Activated T-cell treated with anti-CD3 and anti-CD28 coated beads for 4 hours (primary cell): Measurements from ENCODE around the gene ANO3.
"Not testable (repeated sequence)": the region's sequence is repeated elsewhere in the genome, so short reads cannot be mapped to it uniquely, and the experiment has no call there.

Experiments
- DNase-seq: peaks from one replicate; pipeline ENCODE4 v3.0.0-alpha.2; 2020

ANO3 gene

DNA sequence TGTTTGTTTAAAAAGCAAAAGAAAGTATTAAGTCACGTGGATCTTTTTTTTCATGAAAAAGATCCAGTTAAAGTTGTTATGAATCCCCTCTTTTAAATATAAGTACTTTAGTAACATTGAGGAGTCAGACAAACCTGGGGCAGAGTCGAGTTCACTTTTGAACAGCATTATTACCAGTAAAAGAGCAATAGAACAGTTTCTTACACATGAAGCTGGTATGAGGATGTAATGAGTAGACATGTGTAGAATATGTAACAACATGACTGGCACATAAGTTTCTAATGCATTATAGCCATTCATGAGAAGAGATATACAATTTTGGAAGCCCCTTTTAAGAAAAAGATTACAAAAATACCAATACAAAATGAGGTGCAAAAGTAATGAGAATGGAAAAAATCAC, 247.8 kb downstream of the ANO3 start:
- DNase-seq = no peak

DNA sequence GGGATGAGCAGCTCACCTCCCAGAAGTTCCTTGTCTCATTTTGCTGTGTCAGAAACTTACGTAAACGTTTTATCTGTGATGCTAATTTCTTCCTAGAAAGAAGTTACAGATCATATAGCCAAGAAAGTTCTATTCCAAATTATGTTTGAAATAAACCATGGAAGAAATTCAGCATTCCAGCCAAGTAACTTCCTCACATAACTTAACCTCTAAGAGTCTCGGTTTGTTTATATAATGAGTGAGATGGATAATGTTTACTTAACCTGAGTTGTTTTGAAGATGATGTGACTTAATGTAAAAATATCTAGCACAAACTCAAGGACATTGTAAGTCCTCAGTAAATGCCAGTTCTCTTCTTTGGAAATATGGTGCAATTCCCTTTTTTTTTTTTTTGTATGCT, 249.0 kb downstream of the ANO3 start:
- no peak for DNase-seq

DNA sequence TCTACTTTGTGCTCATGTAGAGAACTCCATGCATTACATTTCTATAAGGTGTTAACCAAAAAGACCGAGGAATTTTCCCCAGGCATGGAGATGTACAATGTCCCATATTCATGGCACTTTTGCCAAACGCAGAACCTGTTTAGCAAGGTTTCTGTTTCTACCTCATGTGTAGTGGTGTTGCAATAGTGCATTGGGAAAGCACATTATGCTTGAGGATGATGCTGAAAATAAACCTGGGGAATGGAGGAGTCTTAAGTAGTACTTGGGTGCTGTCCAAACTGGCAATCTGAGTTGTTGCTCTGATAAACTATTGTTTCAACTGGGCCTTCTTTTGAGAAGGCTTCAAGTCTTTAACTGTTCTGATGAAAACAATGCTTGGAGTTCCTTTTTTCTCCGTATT, 251.6 kb downstream of the ANO3 start:
- DNase-seq = no peak

DNA sequence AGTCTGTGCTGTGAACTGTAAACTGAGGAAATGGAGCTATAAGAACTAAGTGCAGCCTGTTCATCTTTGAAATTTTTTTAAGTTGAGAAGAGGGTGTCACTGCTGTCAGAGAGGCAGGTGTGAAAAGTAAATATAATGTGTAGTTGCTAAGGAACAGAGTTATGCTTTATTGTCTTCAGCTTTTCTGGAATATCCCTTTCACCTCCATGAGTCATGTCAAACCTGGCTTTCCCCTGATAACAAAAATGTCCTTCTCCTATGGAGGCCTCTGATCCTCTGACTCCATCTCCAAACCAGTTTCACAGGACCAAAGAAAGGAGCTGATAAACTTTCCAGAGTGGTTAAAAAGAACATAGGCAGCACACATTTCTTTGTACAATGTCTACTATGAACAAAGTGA, 252.9 kb downstream of the ANO3 start:
- DNase-seq = no peak

DNA sequence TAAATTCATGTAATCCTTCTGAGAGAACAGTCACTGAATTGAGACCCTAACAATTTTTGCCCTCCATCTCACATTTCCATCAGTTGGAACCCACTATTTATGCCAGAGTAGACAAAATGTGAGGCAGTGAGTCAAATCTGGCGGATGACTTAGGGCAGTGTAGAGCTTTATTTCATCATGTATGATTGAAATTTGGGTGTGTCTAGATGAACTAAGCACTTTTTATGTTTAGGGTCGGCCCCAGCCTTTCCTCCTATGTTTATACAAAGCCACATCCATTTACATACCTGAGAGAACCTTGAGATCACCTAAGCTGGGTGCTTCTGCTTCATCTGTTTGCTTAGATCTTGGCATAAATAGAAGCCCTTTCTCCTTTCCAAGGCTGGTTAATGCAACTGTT, 255.1 kb downstream of the ANO3 start:
- no peak for DNase-seq

DNA sequence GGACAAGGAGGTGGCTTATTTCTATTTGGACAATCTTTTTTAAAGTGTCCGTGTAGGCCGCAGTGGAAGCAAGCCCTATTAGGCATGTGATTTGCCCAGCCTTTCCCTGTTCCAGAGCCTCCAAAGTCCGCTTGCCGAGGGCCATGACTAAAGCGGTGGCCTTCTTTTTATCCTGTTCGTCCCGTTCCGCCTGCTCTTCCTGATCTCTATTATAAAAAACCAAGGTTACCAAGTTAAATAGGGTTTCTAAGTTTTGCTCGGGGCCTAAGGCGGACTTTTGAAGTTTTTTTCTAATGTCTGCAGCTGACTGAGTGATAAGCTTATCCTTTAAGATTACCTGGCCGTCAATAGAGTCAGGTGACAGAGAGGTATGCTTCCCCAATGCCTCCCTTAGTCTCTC, 261.8 kb downstream of the ANO3 start:
- no peak for DNase-seq

DNA sequence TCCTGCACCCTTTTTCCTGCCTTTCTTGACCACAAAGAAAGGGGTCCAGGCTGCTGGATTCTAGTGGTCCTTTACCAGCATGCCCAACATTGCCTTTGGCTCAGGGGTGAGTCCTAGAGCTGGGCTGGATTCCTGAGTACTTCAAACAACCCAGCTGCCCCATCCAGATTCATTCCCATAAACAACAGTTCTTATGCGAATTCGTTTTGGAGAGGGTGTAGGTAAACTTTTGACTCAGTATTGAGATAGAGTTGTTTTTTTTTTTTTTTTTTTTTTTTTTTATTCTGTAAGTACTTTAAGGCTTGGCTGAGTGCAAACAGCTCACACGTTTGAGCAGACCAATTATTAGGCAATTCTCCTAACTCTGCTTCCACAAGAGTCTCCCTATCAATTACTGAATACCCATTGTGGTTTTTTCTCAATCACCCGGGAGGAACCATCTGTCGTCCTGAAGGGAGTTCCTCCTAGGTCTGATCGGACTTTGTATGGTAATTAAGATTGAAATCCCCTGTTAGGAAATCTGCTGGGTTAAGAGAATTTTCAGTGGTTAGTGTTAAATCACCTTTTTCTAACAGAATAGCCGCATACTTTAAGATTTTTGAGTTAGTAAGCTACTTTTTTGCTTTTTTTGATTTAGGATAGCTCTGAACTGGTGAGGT, 263.4 kb downstream of the ANO3 start:
- not testable (repeated sequence) for DNase-seq

DNA sequence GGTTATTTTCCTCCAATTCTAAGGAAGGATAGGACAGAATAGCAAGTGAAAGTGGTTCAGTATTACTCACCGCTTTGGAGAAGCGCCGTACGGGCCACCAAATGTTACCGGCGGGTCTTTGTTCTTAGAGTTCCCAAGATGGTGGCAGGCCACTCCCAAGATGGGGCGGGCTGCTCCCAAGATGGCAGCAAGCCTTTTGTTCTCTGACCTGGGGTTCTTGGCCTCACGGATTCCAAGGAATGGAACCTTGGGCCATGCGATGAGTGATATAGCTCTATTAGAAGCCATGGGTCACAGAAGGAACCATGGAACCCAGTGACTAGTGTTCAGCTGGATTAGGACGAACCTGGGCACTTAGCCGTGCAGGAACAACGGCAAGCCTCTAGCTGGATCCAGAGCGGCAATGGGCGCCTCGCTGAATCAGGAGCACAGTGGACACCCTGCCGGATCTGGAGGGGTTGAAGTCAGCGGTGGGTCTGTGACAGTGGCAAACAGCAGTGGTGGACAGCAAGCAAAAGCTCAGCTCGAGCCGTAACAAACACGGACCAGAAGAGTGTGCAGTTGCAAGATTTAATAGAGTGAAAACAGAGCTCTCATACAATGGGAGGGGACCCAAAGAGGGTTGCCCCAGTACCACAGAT, 265.2 kb downstream of the ANO3 start:
- DNase-seq = not testable (repeated sequence)

DNA sequence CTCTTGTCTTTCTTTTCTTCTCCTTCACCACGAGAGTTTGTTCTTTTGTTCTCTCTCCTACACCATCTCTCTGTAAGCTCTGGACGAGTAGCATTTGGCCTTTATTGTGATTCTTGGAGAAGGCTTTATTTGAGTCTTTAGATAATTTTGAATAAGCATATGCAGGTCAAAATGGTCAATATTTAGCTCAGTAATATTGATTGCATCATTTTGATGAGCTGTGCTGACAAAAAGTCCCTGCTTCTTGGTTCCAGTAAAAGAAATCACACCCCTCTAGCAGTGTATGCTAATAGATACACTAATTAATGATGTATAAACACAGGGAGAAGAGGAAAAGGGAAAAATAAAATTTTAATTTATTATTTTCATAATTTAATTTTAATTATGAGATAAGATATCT, 266.0 kb downstream of the ANO3 start:
- no peak for DNase-seq

DNA sequence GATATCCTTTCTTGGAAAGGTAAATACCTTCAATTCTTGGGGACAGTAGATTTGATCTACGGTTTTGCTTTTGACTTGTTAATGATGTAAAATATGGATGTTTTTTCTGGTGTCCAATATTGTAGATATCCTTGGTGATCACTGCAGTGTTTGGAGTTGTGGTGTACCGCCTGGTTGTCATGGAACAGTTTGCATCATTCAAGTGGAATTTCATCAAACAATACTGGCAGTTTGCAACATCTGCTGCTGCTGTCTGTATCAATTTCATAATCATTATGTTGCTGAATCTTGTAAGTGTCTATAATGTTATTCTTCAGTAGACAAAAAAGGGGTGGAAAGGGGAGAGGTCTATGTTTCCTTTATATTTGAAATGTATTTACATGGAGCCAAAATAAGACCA, 267.5 kb downstream of the ANO3 start:
- DNase-seq = no peak

DNA sequence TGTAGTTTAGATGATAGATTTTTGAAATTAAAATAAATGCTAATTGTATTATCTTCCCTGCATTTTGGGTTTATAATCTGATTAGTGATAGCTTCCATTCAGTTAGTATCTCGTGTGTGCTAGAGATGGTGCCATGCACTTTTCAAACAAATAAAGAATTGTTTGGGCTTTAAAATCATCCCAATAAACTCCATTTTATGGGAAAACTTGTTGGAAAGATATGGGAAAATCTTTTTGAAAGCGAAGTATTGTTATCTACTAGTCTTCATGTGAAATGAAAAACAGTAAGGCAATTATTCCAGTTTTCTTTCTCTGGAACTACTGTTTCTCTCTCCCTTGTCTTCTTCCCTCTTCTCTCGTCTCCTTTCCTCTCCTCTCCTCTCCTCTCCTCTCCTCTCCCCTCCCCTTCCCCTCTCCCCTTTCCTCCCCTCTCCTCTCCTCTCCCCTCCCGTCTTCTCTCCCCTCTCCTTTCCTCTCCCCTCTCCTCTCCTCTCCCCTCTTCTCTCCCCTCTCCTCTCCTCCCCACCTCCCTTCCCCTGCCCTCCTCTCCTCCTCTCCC, 268.0 kb downstream of the ANO3 start:
- no peak for DNase-seq

DNA sequence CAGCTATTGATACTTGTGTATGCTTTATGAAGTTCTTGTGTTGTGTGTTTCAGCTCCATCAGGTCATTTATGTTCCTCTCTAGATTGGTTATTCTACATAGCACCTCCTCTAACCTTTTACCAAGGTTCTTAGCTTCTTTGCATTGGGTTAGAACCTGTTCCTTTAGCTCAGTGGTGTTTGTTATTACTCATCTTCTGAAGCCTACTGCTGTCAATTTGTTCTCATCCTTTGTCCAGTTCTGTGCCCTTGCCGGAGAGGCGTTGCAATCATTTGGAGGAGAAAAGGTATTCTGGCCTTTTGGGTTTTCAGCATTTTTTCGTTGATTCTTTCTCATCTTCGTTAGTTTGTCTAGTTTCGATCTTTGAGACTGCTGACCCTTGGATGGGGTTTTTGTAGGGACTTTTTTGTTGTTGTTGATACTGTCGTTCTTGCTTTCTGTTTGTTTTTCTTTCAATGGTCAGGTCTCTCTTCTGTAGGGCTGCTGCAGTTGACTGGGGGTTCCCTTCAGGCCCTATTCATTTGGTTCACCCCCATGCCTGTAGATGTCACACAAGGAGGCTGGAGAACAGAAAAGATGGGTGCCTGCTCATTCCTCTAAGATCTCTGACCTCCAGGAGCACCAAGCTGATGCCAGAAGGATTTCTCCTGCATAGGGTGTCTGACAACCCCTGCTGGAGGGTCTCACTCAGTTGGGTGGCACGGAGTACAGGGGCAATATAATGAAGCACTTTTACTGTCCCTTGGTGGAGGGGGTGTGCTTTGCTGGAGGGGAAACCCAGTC, 276.0 kb downstream of the ANO3 start:
- no peak for DNase-seq

DNA sequence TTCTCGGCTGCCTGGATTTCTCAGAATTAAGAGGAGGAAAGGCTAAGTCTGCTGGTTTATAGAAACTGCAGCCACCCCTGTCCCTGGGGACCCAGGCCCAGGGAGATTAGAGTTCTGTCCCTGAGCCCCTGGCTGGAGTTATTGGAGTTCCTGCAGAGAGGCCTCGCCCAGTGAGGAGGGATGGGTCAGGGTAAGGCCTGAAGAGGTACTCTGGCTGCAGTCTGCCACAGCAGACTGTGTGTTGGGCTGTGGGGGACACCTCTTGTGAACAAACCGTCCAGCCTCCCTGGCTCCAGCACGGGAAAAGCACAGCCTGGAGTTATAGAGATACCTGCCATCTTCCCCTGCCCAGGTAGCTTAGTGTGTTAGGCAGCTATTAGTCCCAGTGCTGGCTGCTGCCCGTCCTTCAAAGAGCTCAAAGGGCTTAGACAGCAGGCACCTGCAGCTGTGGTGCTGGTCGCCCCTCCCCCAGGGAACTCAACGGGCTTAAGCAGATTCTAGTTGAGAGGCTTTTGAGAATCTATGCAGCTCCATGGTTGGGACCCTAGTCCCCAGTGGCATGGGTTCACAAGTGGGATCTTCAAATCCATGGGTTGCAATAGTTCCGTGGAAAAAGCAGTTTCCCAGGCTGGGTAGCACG, 276.7 kb downstream of the ANO3 start:
- no peak for DNase-seq

DNA sequence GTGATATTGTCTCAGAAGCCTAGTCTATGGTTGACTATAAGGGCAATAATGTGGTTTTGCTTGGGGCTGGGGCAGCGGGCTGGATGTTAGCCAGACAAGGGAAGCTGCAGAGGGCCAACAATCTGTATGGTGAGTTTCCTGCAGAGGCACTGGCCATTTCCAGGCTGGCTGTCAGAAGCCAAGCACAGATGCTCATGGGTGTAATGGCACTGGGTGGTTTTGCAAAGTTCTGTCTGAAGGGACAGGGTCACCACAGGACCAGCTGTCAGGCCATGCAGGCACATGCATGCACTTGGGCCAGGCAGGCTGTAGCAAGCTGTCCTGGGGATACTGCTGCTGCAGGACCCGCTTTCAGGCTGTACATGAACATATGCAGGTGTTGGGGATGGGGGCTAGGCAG, 281.8 kb downstream of the ANO3 start:
- DNase-seq = no peak

DNA sequence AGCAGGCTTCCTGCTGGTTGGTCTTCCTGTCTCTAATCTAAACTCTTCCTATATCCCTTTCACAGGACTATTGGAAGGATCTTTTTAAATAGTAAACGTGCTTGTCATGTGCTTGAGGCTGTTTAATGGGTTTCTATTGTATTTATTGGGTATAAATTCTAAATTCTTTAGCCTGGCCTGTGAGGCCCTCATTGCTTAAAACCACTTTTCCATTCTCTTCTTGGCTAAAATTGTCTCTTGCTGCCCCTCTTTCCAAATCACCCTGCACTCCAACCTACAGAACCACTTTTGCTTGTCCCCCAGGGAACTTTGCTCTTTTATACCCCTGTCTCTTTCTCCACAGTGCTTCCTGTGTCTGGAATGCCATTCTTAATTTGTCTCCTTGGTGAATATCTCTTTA, 286.5 kb downstream of the ANO3 start:
- no peak for DNase-seq

DNA sequence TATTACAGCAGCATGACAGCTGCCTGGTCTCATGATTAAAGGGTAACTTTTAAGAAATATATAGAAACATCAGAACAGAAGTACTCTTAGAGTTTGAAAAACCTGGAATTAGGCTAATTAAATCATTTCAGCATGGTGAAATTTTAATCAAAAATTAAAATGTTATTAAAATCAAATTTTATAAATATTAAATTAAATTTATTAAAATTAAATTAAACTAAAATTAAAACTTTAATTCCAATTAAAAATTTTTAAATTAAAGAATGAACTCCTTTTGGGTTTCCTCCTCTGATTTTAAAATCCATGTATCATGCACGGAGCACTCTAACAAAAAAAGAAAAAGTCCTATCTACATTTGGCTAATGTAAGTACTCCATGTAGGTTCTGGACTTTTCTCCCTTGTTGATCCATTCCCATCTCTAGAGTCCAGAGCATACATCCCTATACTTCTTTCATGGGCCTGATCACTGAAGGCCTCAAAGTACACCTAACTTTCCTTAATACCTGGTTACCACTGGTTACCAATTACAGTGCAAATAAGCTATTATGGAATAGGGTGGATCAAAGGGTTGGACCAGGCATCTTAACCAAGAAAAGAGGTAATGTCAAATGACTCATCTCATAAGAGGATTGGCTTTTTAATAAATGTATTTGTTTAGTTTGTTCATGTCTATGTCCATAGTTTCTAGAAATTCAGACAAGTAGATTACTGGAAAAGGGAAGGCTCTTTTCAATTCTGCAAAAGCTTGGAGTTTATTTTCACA, 288.5 kb downstream of the ANO3 start:
- no peak for DNase-seq

DNA sequence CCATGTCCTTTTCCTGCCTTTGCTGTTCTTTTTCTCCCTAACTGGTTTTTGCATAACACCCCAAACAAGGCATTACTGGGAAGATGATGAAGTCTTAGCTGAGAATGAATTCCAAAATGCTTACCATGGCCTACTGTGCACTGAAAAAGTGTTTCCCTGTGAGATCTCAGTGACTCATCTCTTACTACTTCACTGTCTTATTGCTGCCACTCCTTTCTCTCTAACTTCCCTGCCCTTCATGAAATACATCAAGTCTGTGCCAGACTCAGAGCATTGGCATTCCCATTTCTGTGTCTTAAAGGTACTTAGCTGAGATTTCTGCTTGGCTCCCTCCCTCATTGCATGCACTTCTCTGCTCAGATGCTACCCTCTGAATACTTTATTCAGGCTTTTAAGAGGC, 289.2 kb downstream of the ANO3 start:
- DNase-seq = no peak

DNA sequence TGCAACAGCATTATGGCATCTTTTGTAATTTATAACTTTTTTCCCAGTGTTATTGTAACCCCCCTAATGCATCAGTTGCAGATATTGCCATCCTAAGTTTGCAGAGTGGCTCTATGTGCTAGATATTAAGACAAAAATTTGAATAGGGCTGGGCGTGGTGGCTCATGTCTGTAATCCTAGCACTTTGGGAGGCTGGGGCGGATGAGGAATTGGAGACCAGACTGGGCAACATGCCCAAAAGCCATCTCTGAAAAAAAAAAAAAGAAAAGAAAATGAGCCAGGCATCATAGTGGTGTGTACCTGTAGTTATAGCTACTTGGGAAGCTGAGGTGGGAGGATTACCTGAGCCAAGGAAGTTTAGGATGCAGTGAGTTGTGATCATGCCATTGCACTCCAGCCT, 290.3 kb downstream of the ANO3 start:
- DNase-seq = no peak

DNA sequence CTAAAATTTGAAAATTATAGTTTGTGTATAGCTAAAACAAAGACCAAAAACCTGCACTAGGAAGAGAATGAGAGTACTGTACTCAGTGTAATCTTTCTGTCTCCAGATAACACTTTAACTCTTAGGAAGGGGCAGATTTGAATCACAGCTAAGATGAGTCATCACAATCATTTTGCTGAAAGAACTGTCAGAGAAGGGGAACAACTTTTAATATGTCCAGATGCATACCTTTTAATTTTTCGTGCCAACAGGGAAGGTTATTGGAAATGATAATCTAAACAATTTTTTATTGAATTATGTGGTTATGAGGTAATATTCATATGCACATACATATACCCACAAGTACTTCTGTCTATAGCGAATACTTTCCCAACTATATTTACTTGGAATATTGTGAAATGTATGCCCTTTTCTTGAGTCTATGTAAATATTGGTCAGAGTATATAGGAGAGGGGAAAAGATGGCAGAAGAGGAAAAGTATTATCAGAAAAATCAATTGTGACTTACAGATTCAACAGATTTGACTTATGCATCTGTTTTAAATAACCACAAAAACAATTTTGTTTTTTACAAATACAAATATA, 291.2 kb downstream of the ANO3 start:
- no peak for DNase-seq

DNA sequence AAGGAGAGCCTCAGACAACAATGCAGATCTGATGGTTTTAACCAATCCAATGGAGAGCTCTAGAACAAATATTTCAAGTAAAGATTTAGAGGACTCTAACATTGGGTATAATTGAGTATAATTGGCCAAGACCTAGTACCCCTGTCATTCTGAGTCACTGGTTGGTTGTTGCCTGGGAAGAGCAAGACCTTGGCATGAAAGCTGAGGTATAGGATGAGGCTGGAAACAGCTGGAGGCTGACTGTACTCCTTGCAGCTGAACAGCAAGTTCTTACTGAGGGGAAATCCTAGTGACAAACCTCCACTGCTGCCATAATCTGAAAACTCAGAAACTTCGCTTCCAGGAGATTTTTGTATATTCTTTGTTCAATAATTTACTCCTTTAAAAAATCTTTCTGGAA, 294.4 kb downstream of the ANO3 start:
- no peak for DNase-seq

DNA sequence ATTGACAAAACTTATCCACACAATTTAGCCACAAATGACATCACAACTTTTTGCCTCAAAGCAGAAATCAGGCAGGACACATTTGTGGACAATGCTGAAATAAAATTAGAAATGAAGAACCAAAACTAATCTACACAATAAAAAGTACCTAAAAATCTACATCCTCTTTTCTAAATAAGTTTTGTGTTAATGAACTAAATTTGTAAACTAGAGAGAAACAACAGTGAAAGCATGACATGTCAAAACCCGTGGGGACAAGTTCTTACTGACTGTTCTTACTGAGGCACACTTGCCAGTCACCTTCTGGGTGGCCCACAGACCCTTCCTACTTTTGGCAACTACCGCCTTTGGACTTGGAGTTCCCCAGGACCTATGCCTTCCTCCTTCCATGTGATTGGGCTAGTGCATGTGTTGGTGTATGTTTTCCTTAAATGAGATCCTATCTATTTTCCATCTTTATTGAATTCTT, 300.8 kb downstream of the ANO3 start:
- no peak for DNase-seq

DNA sequence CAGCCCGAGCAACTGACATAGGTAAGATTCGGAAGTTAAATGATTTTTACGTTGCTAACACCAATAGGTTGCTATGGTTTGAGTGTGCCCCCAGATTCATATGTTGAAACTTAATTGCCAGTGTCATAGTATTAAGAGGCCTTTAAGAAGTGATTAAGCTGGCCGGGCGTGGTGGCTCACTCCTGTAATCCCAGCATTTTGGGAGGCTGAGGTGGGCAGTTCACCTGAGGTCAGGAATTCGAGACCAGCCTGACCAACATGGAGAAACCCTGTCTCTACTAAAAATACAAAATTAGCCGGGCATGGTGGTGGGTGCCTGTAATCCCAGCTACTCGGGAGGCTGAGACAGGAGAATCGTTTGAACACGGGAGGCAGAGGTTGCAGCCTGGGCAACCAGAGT, 311.4 kb downstream of the ANO3 start:
- not testable (repeated sequence) for DNase-seq
